DMS153 (cell line): ENCODE measurements around the gene KCNMA1.

Experiments
- DNase-seq: peaks from one replicate; lab custom pipeline; 2025; lab: John Stamatoyannopoulos, UW

KCNMA1 gene

GRCh38 chr10:77016278-77016815 lies 621.3 kb downstream of the KCNMA1 start:
- no peak for DNase-seq

- DNase-seq, result no peak
These were observed 622.2 kb downstream of the KCNMA1 start for GRCh38 chr10:77015360-77015759.

- no peak for DNase-seq
These were observed 624.7 kb downstream of the KCNMA1 start for GRCh38 chr10:77012812-77013500.

GRCh38 chr10:77011874-77012811 lies 625.5 kb downstream of the KCNMA1 start:
- DNase-seq, result no peak

- DNase-seq, result no peak
These were observed 627.2 kb downstream of the KCNMA1 start for GRCh38 chr10:77010430-77010829.

- no peak for DNase-seq
These were observed 629.8 kb downstream of the KCNMA1 start for GRCh38 chr10:77007834-77008233.

- DNase-seq, result no peak
These were observed 630.6 kb downstream of the KCNMA1 start for GRCh38 chr10:77006836-77007511.

GRCh38 chr10:77005871-77006270 lies 631.7 kb downstream of the KCNMA1 start:
- DNase-seq, result no peak

GRCh38 chr10:77004917-77005564 lies 632.6 kb downstream of the KCNMA1 start:
- DNase-seq, result peak; percentile 23

GRCh38 chr10:77002872-77003271 lies 634.7 kb downstream of the KCNMA1 start:
- DNase-seq, result no peak

GRCh38 chr10:77001206-77001605 lies 636.4 kb downstream of the KCNMA1 start:
- no peak for DNase-seq

- DNase-seq, result no peak
These were observed 639.2 kb downstream of the KCNMA1 start for GRCh38 chr10:76998451-76998850.

- no peak for DNase-seq
These were observed 640.0 kb downstream of the KCNMA1 start for GRCh38 chr10:76997631-76998030.

- DNase-seq, result no peak
These were observed 642.6 kb downstream of the KCNMA1 start for GRCh38 chr10:76995023-76995422.

- DNase-seq, result no peak
These were observed 644.4 kb downstream of the KCNMA1 start for GRCh38 chr10:76993213-76993612.

GRCh38 chr10:76992467-76992866 lies 645.1 kb downstream of the KCNMA1 start:
- DNase-seq, result no peak

GRCh38 chr10:76991621-76992020 lies 646.0 kb downstream of the KCNMA1 start:
- DNase-seq, result no peak

GRCh38 chr10:76990561-76990960 lies 647.0 kb downstream of the KCNMA1 start:
- no peak for DNase-seq

- DNase-seq, result peak; percentile 80
These were observed 652.8 kb downstream of the KCNMA1 start for GRCh38 chr10:76984559-76985443.

- no peak for DNase-seq
These were observed 654.0 kb downstream of the KCNMA1 start for GRCh38 chr10:76983624-76984023.

GRCh38 chr10:76982671-76983070 lies 654.9 kb downstream of the KCNMA1 start:
- no peak for DNase-seq
